GM12875 (cell line): ENCODE measurements around the gene KCNIP4.
A peak's percentile ranks its signal among the peaks of the same experiment; 100 is the strongest.
"Not testable (repeated sequence)": the region's sequence is repeated elsewhere in the genome, so short reads cannot be mapped to it uniquely, and the experiment has no call there.

Experiments
- H3K4me3 ChIP-seq: one replicate; pipeline ENCODE4 v1.5.1; 2011; ENCODE audit warnings: low read depth, low read length, control low read depth
- CTCF ChIP-seq: IDR thresholded peaks from 2 replicates; pipeline ENCODE4 v1.5.1; 2011; ENCODE audit warnings: low read depth, mild to moderate bottlenecking, control low read depth, inconsistent platforms, low read length, moderate library complexity, borderline replicate concordance; ENCODE audit not compliant: insufficient read depth

The KCNIP4 gene

GRCh38 chr4:20761382-20761781 is 1187.2 kb downstream of the KCNIP4 start:
- no peak for TF ChIP-seq CTCF
- no peak overlapping the region for H3K4me3 ChIP-seq

- peak; percentile 20; the same call in 1 of the 2 replicates for TF ChIP-seq CTCF
- H3K4me3 ChIP-seq = no peak overlapping the region
These were observed 1188.5 kb downstream of the KCNIP4 start for GRCh38 chr4:20760053-20760452.

- no peak for TF ChIP-seq CTCF
- H3K4me3 ChIP-seq = no peak overlapping the region
These were observed 1194.5 kb downstream of the KCNIP4 start for GRCh38 chr4:20754036-20754435.

GRCh38 chr4:20752641-20753040 is 1195.9 kb downstream of the KCNIP4 start:
- TF ChIP-seq CTCF = no peak
- no peak overlapping the region for H3K4me3 ChIP-seq

- H3K4me3 ChIP-seq = not testable (repeated sequence)
These were observed 1202.6 kb downstream of the KCNIP4 start for GRCh38 chr4:20746000-20746399.

GRCh38 chr4:20735931-20736330 is 1212.6 kb downstream of the KCNIP4 start:
- TF ChIP-seq CTCF = no peak
- H3K4me3 ChIP-seq = no peak overlapping the region

- TF ChIP-seq CTCF = no peak
- no peak overlapping the region for H3K4me3 ChIP-seq
These were observed 1223.7 kb downstream of the KCNIP4 start for GRCh38 chr4:20724915-20725314.

GRCh38 chr4:20723463-20723862 is 1225.1 kb downstream of the KCNIP4 start:
- no peak overlapping the region for H3K4me3 ChIP-seq
- no peak for TF ChIP-seq CTCF
